ENCODE results near the gene OSBPL6.

Gene OSBPL6

GRCh38 chr2:178383718-178384117 is 189.4 kb downstream of the OSBPL6 start:
- no peak for DNase-seq (ENCODE audit: low read depth)
- no peak overlapping the region for H3K4me3 ChIP-seq (ENCODE audit: low read depth, low read length)
- in situ Hi-C loops (cut with HindIII; ENCODE audit: low sequenced_read_pairs): no loop called here
- TF ChIP-seq CTCF (IDR thresholded peaks at IDR 0.05; ENCODE audit: low read depth, low read length, missing control alignments): no peak

- in situ Hi-C loops (cut with HindIII; ENCODE audit: low sequenced_read_pairs): no loop called here
- TF ChIP-seq CTCF (IDR thresholded peaks at IDR 0.05; ENCODE audit: low read depth, low read length, missing control alignments): no peak
- no peak overlapping the region for H3K4me3 ChIP-seq (ENCODE audit: low read depth, low read length)
- no peak for DNase-seq (ENCODE audit: low read depth)
Measured at GRCh38 chr2:178385595-178386148, 191.4 kb downstream of the OSBPL6 start.

GRCh38 chr2:178386986-178387597 is 192.8 kb downstream of the OSBPL6 start:
- no peak overlapping the region for H3K4me3 ChIP-seq (ENCODE audit: low read depth, low read length)
- no peak for DNase-seq (ENCODE audit: low read depth)
- in situ Hi-C loops (cut with HindIII; ENCODE audit: low sequenced_read_pairs): no loop called here
- TF ChIP-seq CTCF (IDR thresholded peaks at IDR 0.05; ENCODE audit: low read depth, low read length, missing control alignments): no peak

GRCh38 chr2:178388287-178388686 is 194.0 kb downstream of the OSBPL6 start:
- in situ Hi-C loops (cut with HindIII; ENCODE audit: low sequenced_read_pairs): no loop called here
- no peak for TF ChIP-seq CTCF (IDR thresholded peaks at IDR 0.05; ENCODE audit: low read depth, low read length, missing control alignments)
- H3K4me3 ChIP-seq (ENCODE audit: low read depth, low read length): no peak overlapping the region
- no peak for DNase-seq (ENCODE audit: low read depth)

GRCh38 chr2:178391701-178392100 is 197.4 kb downstream of the OSBPL6 start:
- in situ Hi-C loops (cut with HindIII; ENCODE audit: low sequenced_read_pairs): no loop called here
- DNase-seq (ENCODE audit: low read depth): no peak

GRCh38 chr2:178392215-178392614 is 197.9 kb downstream of the OSBPL6 start:
- no peak for TF ChIP-seq CTCF (IDR thresholded peaks at IDR 0.05; ENCODE audit: low read depth, low read length, missing control alignments)
- no peak for DNase-seq (ENCODE audit: low read depth)
- H3K4me3 ChIP-seq (ENCODE audit: low read depth, low read length): no peak overlapping the region
- in situ Hi-C loops (cut with HindIII; ENCODE audit: low sequenced_read_pairs): no loop called here

More at GRCh38 chr2:178391701-178392100, 197.4 kb downstream of the OSBPL6 start:
- TF ChIP-seq CTCF (IDR thresholded peaks at IDR 0.05; ENCODE audit: low read depth, low read length, missing control alignments): no peak
- no peak overlapping the region for H3K4me3 ChIP-seq (ENCODE audit: low read depth, low read length)

Data from astrocyte of the cerebellum (primary cell).